HG03139 (cell line): ENCODE data around the gene ADAM10.
"Not testable (repeated sequence)": the region's sequence is repeated elsewhere in the genome, so short reads cannot be mapped to it uniquely, and the experiment has no call there.

ENCODE experiments used
- ATAC-seq: cut with Tn5 transposase; IDR thresholded peaks from one replicate; pipeline ENCODE4 v1.9.1; 2021; ENCODE audit not compliant: unreplicated experiment

ADAM10 gene

GRCh38 chr15:58749532-58750337, at the start of gene ADAM10:
ADAM10 (minus strand) TSS chr15:58749707; CDS start chr15:58749534, 173 bp downstream.
- peak; percentile 78 for ATAC-seq

GRCh38 chr15:58797505-58797904, 48.0 kb upstream of the ADAM10 start:
- ATAC-seq = no peak

- no peak for ATAC-seq
Observed at GRCh38 chr15:58795825-58796224, 46.3 kb upstream of the ADAM10 start.

- no peak for ATAC-seq
Observed at GRCh38 chr15:58793862-58794261, 44.4 kb upstream of the ADAM10 start.

- ATAC-seq = no peak
Observed at GRCh38 chr15:58788056-58788710, 38.7 kb upstream of the ADAM10 start.

GRCh38 chr15:58785355-58785754, 35.8 kb upstream of the ADAM10 start:
- no peak for ATAC-seq

- no peak for ATAC-seq
Observed at GRCh38 chr15:58779554-58779953, 30.0 kb upstream of the ADAM10 start.

GRCh38 chr15:58777107-58777506, 27.6 kb upstream of the ADAM10 start:
- ATAC-seq = no peak

GRCh38 chr15:58775402-58775801, 25.9 kb upstream of the ADAM10 start:
- no peak for ATAC-seq

GRCh38 chr15:58773024-58773423, 23.5 kb upstream of the ADAM10 start:
- no peak for ATAC-seq

- peak; percentile 5 for ATAC-seq
Observed at GRCh38 chr15:58771621-58772250, 22.2 kb upstream of the ADAM10 start.

GRCh38 chr15:58770857-58771620, 21.5 kb upstream of the ADAM10 start, which contains the start of gene MINDY2:
MINDY2 (plus strand) TSS chr15:58771302; CDS start chr15:58771396, 94 bp downstream.
- peak; percentile 95 for ATAC-seq

- no peak for ATAC-seq
Observed at GRCh38 chr15:58770519-58770856, 21.0 kb upstream of the ADAM10 start.

GRCh38 chr15:58768601-58769004, 19.1 kb upstream of the ADAM10 start:
- ATAC-seq = not testable (repeated sequence)

- no peak for ATAC-seq
Observed at GRCh38 chr15:58766290-58766689, 16.8 kb upstream of the ADAM10 start.

- ATAC-seq = no peak
Observed at GRCh38 chr15:58764468-58764867, 15.0 kb upstream of the ADAM10 start.

- no peak for ATAC-seq
Observed at GRCh38 chr15:58762731-58763130, 13.2 kb upstream of the ADAM10 start.

- no peak for ATAC-seq
Observed at GRCh38 chr15:58762285-58762684, 12.8 kb upstream of the ADAM10 start.

GRCh38 chr15:58761010-58761388, 11.5 kb upstream of the ADAM10 start:
- ATAC-seq = no peak

- ATAC-seq = no peak
Observed at GRCh38 chr15:58760385-58761009, 11.0 kb upstream of the ADAM10 start.

GRCh38 chr15:58758141-58758540, 8.6 kb upstream of the ADAM10 start:
- no peak for ATAC-seq
